ENCODE measurements around the gene ZNF136.

GRCh38 chr19:12156223-12157058 is 6.5 kb upstream of the ZNF136 start, which contains the start of gene ZNF625:
- TF ChIP-seq CTCF (IDR thresholded peaks at IDR 0.05; ENCODE audit: insufficient read depth, low read length, poor library complexity, severe bottlenecking) (no peak), EZH2phosphoT487 (conservative IDR thresholded peaks at IDR 0.05; ENCODE audit: low read length) (no peak)
